Activated T-cell treated with anti-CD3 and anti-CD28 coated beads, Interleukin-2, amount 50 U/mL, for 4 hours (primary cell): ENCODE data around the gene SLC28A1. TPM values are rescaled to one million over a fixed set of nuclear protein-coding genes. Genes with fewer than 3 reads are reported as not detected.

ENCODE experiments used
- ATAC-seq, 2 donors: fragments of 200-7000 bp; cut with Tn5 transposase; one replicate each; pipeline ENCODE4 v1.10.0; 2021
- DNase-seq: peaks from one replicate; pipeline ENCODE4 v3.0.0-alpha.2; 2020
- H3K27me3 Mint-ChIP-seq: one replicate; pipeline ENCODE4 v1.8.0; 2021; ENCODE audit warnings: low read depth, mixed read lengths
- H3K36me3 Mint-ChIP-seq: one replicate; pipeline ENCODE4 v1.8.0; 2022; ENCODE audit warnings: mixed read lengths; ENCODE audit not compliant: insufficient read depth
- H3K4me1 Mint-ChIP-seq: one replicate; pipeline ENCODE4 v1.8.0; 2021; ENCODE audit warnings: low read depth, mixed read lengths
- H3K4me3 Mint-ChIP-seq: one replicate; pipeline ENCODE4 v1.8.0; 2021; ENCODE audit warnings: mild to moderate bottlenecking, moderate library complexity, mixed read lengths
- H3K9me3 Mint-ChIP-seq: one replicate; pipeline ENCODE4 v1.8.0; 2021; ENCODE audit warnings: mixed read lengths
- total RNA-seq, 3 donors: library from RNA; stranded (reverse); gene quantifications; one replicate each; pipeline ENCODE4 v1.2.1, GENCODE V29; 2021

Gene SLC28A1
- total RNA-seq, 3 donors from 2014 or later, result not detected

DNA sequence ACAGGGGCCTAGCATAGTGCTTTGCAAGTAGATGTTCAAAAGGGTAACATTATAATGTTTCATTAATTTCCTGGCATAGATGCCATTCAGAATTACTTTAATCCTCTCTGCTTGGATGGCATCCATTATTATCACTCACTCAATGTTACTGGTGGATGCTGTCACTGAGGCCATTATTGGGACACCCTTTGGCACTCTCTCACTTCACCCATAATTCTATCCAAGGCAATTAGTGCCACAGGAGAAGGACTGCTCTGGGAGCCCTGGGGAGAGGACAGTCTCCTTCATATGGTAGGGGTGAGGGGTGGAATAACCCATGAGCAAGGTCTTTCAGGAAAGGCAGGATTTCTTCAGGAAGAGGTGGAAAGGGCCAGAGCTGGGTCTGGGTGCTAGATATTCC lies 28.7 kb upstream of the SLC28A1 start:
- Mint-ChIP-seq H3K36me3 (no peaks in the 10 kb centered on the region), H3K4me1 (no peaks in the 10 kb centered on the region), H3K9me3 (no peaks in the 10 kb centered on the region), H3K27me3 (no peaks in the 10 kb centered on the region), H3K4me3 (no peak overlapping the region)
- DNase-seq, result no peak
- no peak for ATAC-seq

GRCh38 chr15:84856731-84857417 lies 27.6 kb upstream of the SLC28A1 start:
- H3K27me3 Mint-ChIP-seq, result no peaks in the 10 kb centered on the region
- no peak for ATAC-seq
- no peaks in the 10 kb centered on the region for H3K36me3 Mint-ChIP-seq
- H3K4me3 Mint-ChIP-seq, result no peak overlapping the region
- no peaks in the 10 kb centered on the region for H3K4me1 Mint-ChIP-seq
- no peaks in the 10 kb centered on the region for H3K9me3 Mint-ChIP-seq
- no peak for DNase-seq

GRCh38 chr15:84857418-84858004 lies 27.0 kb upstream of the SLC28A1 start:
- Mint-ChIP-seq H3K4me3 (no peak overlapping the region), H3K4me1 (no peaks in the 10 kb centered on the region), H3K36me3 (no peaks in the 10 kb centered on the region), H3K27me3 (no peaks in the 10 kb centered on the region), H3K9me3 (no peaks in the 10 kb centered on the region)
- ATAC-seq (no peak), DNase-seq (no peak)

DNA sequence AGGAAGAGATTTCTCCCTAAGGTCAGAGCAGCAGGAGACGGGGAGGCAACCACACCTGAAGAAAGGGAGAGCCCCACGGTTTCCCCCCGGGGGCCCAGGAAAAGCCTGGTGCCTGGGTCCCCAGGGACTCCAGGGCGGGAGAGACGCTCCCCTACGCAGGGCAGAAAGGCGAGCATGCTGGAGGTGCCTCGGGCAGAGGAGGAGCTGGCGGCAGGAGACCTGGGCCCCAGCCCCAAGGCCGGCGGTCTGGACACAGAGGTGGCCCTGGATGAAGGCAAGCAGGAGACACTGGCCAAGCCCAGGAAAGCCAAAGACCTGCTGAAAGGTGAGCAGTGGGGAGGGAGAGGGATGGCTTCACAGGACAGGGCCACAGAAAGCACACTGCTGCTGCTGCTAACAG lies 26.2 kb upstream of the SLC28A1 start:
- H3K36me3 Mint-ChIP-seq, result no peaks in the 10 kb centered on the region
- no peaks in the 10 kb centered on the region for H3K9me3 Mint-ChIP-seq
- H3K27me3 Mint-ChIP-seq, result no peaks in the 10 kb centered on the region
- no peak overlapping the region for H3K4me3 Mint-ChIP-seq
- no peaks in the 10 kb centered on the region for H3K4me1 Mint-ChIP-seq
- no peak for DNase-seq
- no peak for ATAC-seq

GRCh38 chr15:84859144-84859543 lies 25.3 kb upstream of the SLC28A1 start:
- H3K36me3 Mint-ChIP-seq, result no peaks in the 10 kb centered on the region
- DNase-seq, result no peak
- H3K4me3 Mint-ChIP-seq, result no peak overlapping the region
- H3K27me3 Mint-ChIP-seq, result no peaks in the 10 kb centered on the region
- H3K9me3 Mint-ChIP-seq, result no peaks in the 10 kb centered on the region
- no peak for ATAC-seq
- no peaks in the 10 kb centered on the region for H3K4me1 Mint-ChIP-seq

GRCh38 chr15:84859651-84860050 lies 24.8 kb upstream of the SLC28A1 start:
- no peaks in the 10 kb centered on the region for H3K9me3 Mint-ChIP-seq
- H3K4me3 Mint-ChIP-seq, result no peak overlapping the region
- H3K4me1 Mint-ChIP-seq, result no peaks in the 10 kb centered on the region
- no peaks in the 10 kb centered on the region for H3K36me3 Mint-ChIP-seq
- ATAC-seq, result no peak
- DNase-seq, result no peak
- H3K27me3 Mint-ChIP-seq, result no peaks in the 10 kb centered on the region

- Mint-ChIP-seq H3K36me3 (no peaks in the 10 kb centered on the region), H3K9me3 (no peaks in the 10 kb centered on the region), H3K27me3 (no peaks in the 10 kb centered on the region), H3K4me1 (no peaks in the 10 kb centered on the region), H3K4me3 (no peak overlapping the region)
- DNase-seq (no peak), ATAC-seq (no peak)
These were observed 22.7 kb upstream of the SLC28A1 start for GRCh38 chr15:84861781-84862180.

- no peak for DNase-seq
- ATAC-seq, result no peak
- H3K36me3 Mint-ChIP-seq, result no peaks in the 10 kb centered on the region
- H3K27me3 Mint-ChIP-seq, result no peaks in the 10 kb centered on the region
- H3K9me3 Mint-ChIP-seq, result no peaks in the 10 kb centered on the region
- H3K4me1 Mint-ChIP-seq, result no peaks in the 10 kb centered on the region
- H3K4me3 Mint-ChIP-seq, result no peak overlapping the region
These were observed 22.1 kb upstream of the SLC28A1 start for GRCh38 chr15:84862214-84862975.

GRCh38 chr15:84863565-84864443 lies 20.7 kb upstream of the SLC28A1 start:
- no peak for ATAC-seq
- H3K36me3 Mint-ChIP-seq, result no peaks in the 10 kb centered on the region
- no peak overlapping the region for H3K4me3 Mint-ChIP-seq
- no peaks in the 10 kb centered on the region for H3K4me1 Mint-ChIP-seq
- no peaks in the 10 kb centered on the region for H3K9me3 Mint-ChIP-seq
- DNase-seq, result no peak
- no peaks in the 10 kb centered on the region for H3K27me3 Mint-ChIP-seq

DNA sequence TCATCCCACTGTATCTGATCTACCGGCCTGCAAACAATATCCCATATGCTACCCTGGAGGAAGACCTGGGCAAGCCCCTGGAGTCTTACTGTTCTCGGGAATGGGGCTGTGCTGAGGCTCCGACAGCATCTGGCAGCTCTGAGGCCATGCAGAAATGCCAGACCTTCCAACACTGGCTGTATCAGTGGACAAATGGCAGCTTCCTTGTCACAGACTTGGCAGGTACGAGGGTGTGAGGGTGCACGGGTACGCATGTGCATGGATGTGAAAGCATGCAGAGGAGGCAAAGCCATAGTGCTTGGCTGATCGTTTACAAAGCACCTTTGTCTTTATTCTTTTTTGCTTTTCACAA lies 20.0 kb upstream of the SLC28A1 start:
- Mint-ChIP-seq H3K36me3 (no peaks in the 10 kb centered on the region), H3K4me1 (no peaks in the 10 kb centered on the region), H3K27me3 (no peaks in the 10 kb centered on the region), H3K4me3 (no peak overlapping the region), H3K9me3 (no peaks in the 10 kb centered on the region)
- no peak for DNase-seq
- no peak for ATAC-seq

DNA sequence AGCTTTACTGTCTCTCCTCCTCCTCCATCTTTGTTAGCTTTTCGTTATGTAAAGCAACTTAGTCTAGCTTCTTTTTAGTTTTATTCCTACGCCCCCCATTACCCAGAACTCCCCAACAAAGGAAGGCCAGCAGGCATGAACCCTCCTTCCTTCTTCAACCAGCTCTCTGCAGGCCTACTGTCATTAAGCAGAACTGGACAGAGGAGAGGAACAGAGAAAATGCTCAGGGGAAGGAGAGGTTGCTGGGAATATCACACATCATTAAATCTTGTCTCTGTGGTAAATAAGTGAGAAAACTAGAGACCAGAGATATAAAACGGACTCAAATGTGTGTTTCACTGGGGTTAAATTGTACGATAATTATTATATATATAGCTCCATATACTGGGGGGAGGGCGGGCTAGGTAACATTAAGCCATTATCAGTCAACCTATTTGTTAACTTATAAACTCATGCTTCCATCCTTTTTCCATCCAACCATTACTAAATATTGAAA lies 19.3 kb upstream of the SLC28A1 start:
- no peaks in the 10 kb centered on the region for H3K4me1 Mint-ChIP-seq
- no peaks in the 10 kb centered on the region for H3K27me3 Mint-ChIP-seq
- DNase-seq (no peak), ATAC-seq (no peak)
- no peaks in the 10 kb centered on the region for H3K36me3 Mint-ChIP-seq
- H3K4me3 Mint-ChIP-seq, result no peak overlapping the region
- H3K9me3 Mint-ChIP-seq, result no peaks in the 10 kb centered on the region

- H3K4me1 Mint-ChIP-seq, result no peaks in the 10 kb centered on the region
- H3K4me3 Mint-ChIP-seq, result no peak overlapping the region
- no peaks in the 10 kb centered on the region for H3K27me3 Mint-ChIP-seq
- no peaks in the 10 kb centered on the region for H3K36me3 Mint-ChIP-seq
- no peaks in the 10 kb centered on the region for H3K9me3 Mint-ChIP-seq
- DNase-seq, result no peak
- no peak for ATAC-seq
These were observed 16.2 kb upstream of the SLC28A1 start for GRCh38 chr15:84868037-84868880.

DNA sequence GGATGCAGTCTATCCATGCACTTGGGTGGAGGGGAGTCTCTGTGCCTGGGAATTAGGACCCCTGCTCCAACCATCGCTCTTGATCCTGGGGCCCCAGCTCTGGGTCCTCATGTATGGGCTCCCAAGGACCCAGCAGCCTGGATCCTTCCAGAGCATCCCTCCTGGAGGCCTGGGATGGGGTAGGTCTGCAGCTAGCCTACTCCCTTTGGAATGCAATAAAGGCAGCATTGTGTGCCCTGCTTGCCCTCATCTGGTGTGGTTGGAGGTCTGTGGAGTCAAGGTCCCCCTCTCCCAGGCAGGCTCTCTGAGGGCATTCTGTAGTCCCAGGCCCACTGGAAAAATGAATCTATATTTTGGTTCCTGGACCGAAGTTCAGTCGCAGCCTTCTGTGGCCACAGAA lies 15.0 kb upstream of the SLC28A1 start:
- Mint-ChIP-seq H3K4me3 (no peak overlapping the region), H3K27me3 (no peaks in the 10 kb centered on the region), H3K4me1 (no peaks in the 10 kb centered on the region), H3K36me3 (no peaks in the 10 kb centered on the region), H3K9me3 (no peaks in the 10 kb centered on the region)
- no peak for DNase-seq
- no peak for ATAC-seq
